SK-N-SH treated with all-trans-retinoic acid at 6 μM for 48 hours (cell line): Measurements from ENCODE around the gene PTPRG.

Experiments
- ATAC-seq: fragments of 200-7000 bp; cut with Tn5 transposase; 3 replicates; pipeline ENCODE4 v1.9.1; 2020; ENCODE audit warnings: mild to moderate bottlenecking, moderate library complexity
- ARNTL ChIP-seq: fragments of 450-650 bp; formaldehyde crosslinking; IDR thresholded peaks from 2 replicates; pipeline ENCODE4 v1.5.0; 2020; ENCODE audit warnings: low read depth, mild to moderate bottlenecking, moderate library complexity, borderline replicate concordance
- BACH2 ChIP-seq: fragments of 250-450 bp; sonication (Bioruptor Pico); IDR thresholded peaks from 2 replicates; pipeline ENCODE4 v1.9.0; 2021; ENCODE audit warnings: mild to moderate bottlenecking, borderline replicate concordance
- CSRNP3 ChIP-seq: fragments of 250-450 bp; sonication (Bioruptor Pico); IDR thresholded peaks from 2 replicates; pipeline ENCODE4 v1.5.1; 2021; ENCODE audit warnings: mild to moderate bottlenecking, moderate library complexity
- ESRRG ChIP-seq: fragments of 250-450 bp; sonication (Bioruptor Pico); IDR thresholded peaks from 2 replicates; pipeline ENCODE4 v1.6.1; 2021; ENCODE audit warnings: mild to moderate bottlenecking
- ISL1 ChIP-seq: fragments of 250-450 bp; sonication (Bioruptor Pico); IDR thresholded peaks from 2 replicates; pipeline ENCODE4 v2.1.2; 2022; ENCODE audit warnings: mild to moderate bottlenecking, moderate library complexity
- OSR1 ChIP-seq: fragments of 250-450 bp; sonication (Bioruptor Pico); IDR thresholded peaks from 2 replicates; pipeline ENCODE4 v1.8.0; 2022; ENCODE audit warnings: moderate library complexity, mild to moderate bottlenecking, inconsistent platforms
- POU6F1 ChIP-seq: fragments of 250-450 bp; sonication (Bioruptor Pico); IDR thresholded peaks from 2 replicates; pipeline ENCODE4 v1.8.0; 2021; ENCODE audit warnings: low read depth, mild to moderate bottlenecking, moderate library complexity, borderline replicate concordance
- PPARA ChIP-seq: fragments of 250-450 bp; sonication (Bioruptor Pico); IDR thresholded peaks from 2 replicates; pipeline ENCODE4 v1.5.0; 2020; ENCODE audit warnings: mild to moderate bottlenecking, borderline replicate concordance
- RARB ChIP-seq: fragments of 250-450 bp; sonication (Bioruptor Pico); IDR thresholded peaks from 2 replicates; pipeline ENCODE4 v1.8.0; 2021; ENCODE audit warnings: mild to moderate bottlenecking, moderate library complexity
- SNAI2 ChIP-seq: fragments of 250-450 bp; sonication (Bioruptor Pico); IDR thresholded peaks from 2 replicates; pipeline ENCODE4 v1.5.0; 2020; ENCODE audit warnings: mild to moderate bottlenecking, moderate library complexity
- TCF4 ChIP-seq: fragments of 250-450 bp; sonication (Bioruptor Pico); IDR thresholded peaks from 2 replicates; pipeline ENCODE4 v1.8.0; 2021; ENCODE audit warnings: mild to moderate bottlenecking, moderate library complexity, borderline replicate concordance
- TSHZ2 ChIP-seq: fragments of 250-450 bp; sonication (Bioruptor Pico); IDR thresholded peaks from 2 replicates; pipeline ENCODE4 v1.5.0; 2020; ENCODE audit warnings: mild to moderate bottlenecking, moderate library complexity
- ZFP3 ChIP-seq: fragments of 250-450 bp; sonication (Bioruptor Pico); IDR thresholded peaks from 2 replicates; pipeline ENCODE4 v1.5.0; 2020; ENCODE audit warnings: mild to moderate bottlenecking, moderate library complexity
- ZFP30 ChIP-seq: fragments of 450-650 bp; formaldehyde crosslinking; IDR thresholded peaks from 2 replicates; pipeline ENCODE4 v1.5.0; 2022; ENCODE audit warnings: mild to moderate bottlenecking, moderate library complexity
- ZNF565 ChIP-seq: fragments of 450-650 bp; formaldehyde crosslinking; conservative IDR thresholded peaks from 2 replicates; pipeline ENCODE4 v1.5.0; 2020; ENCODE audit warnings: low read depth, mild to moderate bottlenecking, moderate library complexity
- ZNF70 ChIP-seq: fragments of 450-650 bp; formaldehyde crosslinking; IDR thresholded peaks from 2 replicates; pipeline ENCODE4 v1.5.0; 2020; ENCODE audit warnings: mild to moderate bottlenecking, moderate library complexity
- ZNF8 ChIP-seq: fragments of 450-650 bp; formaldehyde crosslinking; IDR thresholded peaks from 2 replicates; pipeline ENCODE4 v1.5.0; 2020; ENCODE audit warnings: mild to moderate bottlenecking, moderate library complexity
- TF ChIP-seq, protein P1 (sequence below): fragments of 250-450 bp; sonication (Bioruptor Pico); IDR thresholded peaks from 2 replicates; pipeline ENCODE4 v1.8.0; 2020; ENCODE audit warnings: mild to moderate bottlenecking, moderate library complexity, borderline replicate concordance
- TF ChIP-seq, protein P2 (sequence below): fragments of 250-450 bp; sonication (Bioruptor Pico); IDR thresholded peaks from 2 replicates; pipeline ENCODE4 v1.5.1; 2020; ENCODE audit warnings: low read depth, mild to moderate bottlenecking, moderate library complexity

PTPRG gene

DNA sequence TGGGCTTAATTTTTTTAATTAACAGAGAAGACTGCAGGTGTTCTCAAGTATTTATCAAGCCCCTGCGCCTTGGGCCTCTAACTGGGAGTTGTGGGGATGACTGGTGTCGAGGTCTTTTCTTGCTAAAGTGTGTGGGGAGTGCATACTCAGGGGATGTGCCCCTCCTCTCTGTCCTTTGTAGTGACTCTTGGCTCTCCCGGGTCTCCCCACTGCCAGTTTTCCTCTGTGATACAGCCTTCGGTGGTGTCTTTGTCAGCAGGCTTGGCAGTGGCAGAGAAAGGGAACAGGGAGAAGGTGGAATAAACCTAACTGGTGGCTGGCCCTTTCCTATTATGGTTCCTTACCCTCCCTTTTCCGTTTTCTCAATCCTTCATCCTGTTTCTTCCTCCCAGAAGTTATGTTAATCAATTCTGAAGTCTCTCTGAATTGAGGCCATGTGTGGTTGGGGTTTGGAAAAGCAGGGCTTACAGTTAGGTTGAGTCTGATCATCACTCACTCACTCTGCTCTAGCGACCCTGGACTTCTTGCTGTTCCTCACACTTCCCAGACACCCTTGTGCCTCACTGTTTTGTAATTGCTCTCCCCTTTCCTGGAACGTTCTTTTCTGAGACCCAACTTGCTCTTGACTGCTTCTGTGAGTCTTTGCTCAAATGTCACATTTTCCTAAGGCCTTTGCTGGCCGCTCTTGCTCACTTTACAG lies 158.1 kb downstream of the PTPRG start:
- peak; percentile 74 for ATAC-seq
- TF ChIP-seq TCF4 (CRISPR knock-in tag) = no peak
- TF ChIP-seq ARNTL (CRISPR knock-in tag) = no peak
- TF ChIP-seq, protein P1, sequence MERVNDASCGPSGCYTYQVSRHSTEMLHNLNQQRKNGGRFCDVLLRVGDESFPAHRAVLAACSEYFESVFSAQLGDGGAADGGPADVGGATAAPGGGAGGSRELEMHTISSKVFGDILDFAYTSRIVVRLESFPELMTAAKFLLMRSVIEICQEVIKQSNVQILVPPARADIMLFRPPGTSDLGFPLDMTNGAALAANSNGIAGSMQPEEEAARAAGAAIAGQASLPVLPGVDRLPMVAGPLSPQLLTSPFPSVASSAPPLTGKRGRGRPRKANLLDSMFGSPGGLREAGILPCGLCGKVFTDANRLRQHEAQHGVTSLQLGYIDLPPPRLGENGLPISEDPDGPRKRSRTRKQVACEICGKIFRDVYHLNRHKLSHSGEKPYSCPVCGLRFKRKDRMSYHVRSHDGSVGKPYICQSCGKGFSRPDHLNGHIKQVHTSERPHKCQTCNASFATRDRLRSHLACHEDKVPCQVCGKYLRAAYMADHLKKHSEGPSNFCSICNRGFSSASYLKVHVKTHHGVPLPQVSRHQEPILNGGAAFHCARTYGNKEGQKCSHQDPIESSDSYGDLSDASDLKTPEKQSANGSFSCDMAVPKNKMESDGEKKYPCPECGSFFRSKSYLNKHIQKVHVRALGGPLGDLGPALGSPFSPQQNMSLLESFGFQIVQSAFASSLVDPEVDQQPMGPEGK = no peak
- TF ChIP-seq CSRNP3 (CRISPR knock-in tag) = no peak
- no peak for TF ChIP-seq ESRRG (CRISPR knock-in tag)
- TF ChIP-seq RARB = no peak
- no peak for TF ChIP-seq ZNF565
- no peak for TF ChIP-seq ISL1 (CRISPR knock-in tag)
- no peak for TF ChIP-seq PPARA (CRISPR knock-in tag)
- no peak for TF ChIP-seq ZFP30 (CRISPR knock-in tag)
- TF ChIP-seq ZNF70 (CRISPR knock-in tag) = no peak
- TF ChIP-seq ZNF8 (CRISPR knock-in tag) = no peak
- TF ChIP-seq OSR1 (CRISPR knock-in tag) = no peak
- no peak for TF ChIP-seq ZFP3 (CRISPR knock-in tag)
- no peak for TF ChIP-seq BACH2
- TF ChIP-seq POU6F1 = no peak
- no peak for TF ChIP-seq SNAI2
- TF ChIP-seq, protein P2, sequence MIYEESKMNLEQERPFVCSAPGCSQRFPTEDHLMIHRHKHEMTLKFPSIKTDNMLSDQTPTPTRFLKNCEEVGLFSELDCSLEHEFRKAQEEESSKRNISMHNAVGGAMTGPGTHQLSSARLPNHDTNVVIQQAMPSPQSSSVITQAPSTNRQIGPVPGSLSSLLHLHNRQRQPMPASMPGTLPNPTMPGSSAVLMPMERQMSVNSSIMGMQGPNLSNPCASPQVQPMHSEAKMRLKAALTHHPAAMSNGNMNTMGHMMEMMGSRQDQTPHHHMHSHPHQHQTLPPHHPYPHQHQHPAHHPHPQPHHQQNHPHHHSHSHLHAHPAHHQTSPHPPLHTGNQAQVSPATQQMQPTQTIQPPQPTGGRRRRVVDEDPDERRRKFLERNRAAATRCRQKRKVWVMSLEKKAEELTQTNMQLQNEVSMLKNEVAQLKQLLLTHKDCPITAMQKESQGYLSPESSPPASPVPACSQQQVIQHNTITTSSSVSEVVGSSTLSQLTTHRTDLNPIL (CRISPR knock-in tag) = no peak

DNA sequence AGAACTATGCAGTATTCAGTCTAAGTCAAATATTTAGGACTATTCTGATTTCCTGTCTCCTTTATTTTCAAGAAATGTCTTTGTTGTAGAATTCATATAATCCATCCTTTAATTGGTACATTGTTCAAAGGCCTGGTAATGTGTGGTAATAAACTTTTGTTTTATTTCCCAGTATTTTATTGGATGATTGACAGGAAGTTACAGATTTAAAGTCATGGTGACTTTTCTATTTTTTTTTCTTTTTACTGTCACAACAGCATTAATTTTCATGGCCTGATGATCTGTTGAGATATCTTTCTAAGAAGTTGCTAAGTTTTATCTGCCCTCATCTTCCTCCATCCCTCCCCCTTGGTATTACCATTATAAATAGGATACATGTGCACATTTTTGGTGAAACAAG lies 161.7 kb downstream of the PTPRG start:
- no peak for TF ChIP-seq POU6F1
- ATAC-seq = no peak

DNA sequence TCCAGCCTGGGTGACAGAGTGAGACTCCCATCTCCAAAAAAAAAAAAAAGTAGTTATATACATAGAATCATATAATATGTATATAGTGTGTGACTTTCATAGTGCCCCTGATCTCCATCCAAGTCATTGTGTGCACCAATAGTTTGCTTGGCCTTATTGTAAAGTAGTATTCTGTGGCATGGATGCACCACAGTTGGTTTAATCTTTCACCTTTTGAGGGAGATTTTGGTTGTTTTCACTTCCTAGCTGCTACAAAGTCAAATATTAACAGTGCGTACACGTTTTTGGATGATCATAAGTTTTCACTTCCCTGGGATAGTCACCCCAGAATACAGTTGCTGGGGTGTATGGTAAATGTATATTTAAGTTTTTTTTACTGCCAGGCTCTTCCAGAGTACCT lies 162.8 kb downstream of the PTPRG start:
- no peak for TF ChIP-seq CSRNP3 (CRISPR knock-in tag)
- TF ChIP-seq RARB = no peak
- no peak for TF ChIP-seq ESRRG (CRISPR knock-in tag)
- TF ChIP-seq ZNF70 (CRISPR knock-in tag) = no peak
- no peak for TF ChIP-seq TSHZ2 (CRISPR knock-in tag)
- no peak for ATAC-seq
